ENCODE data around the gene STYXL2.

Gene STYXL2

GRCh38 chr1:167121375-167122120 is 27.7 kb downstream of the STYXL2 start:
- H3K4me1 ChIP-seq (ENCODE audit: low read length) = no peaks in the 10 kb centered on the region
- no peaks in the 10 kb centered on the region for H3K9me3 ChIP-seq (ENCODE audit: insufficient read depth, low read length)
- TF ChIP-seq EZH2phosphoT487 (IDR thresholded peaks at IDR 0.05; ENCODE audit: low read depth) (no peak), CTCF (IDR thresholded peaks at IDR 0.05; ENCODE audit: low read depth, low read length) (no peak)
- no peaks in the 10 kb centered on the region for H3K79me2 ChIP-seq (ENCODE audit: low read length)
- no peak overlapping the region for H3K4me3 ChIP-seq (ENCODE audit: low read length)
- H3K4me2 ChIP-seq (ENCODE audit: low read length) = no peak overlapping the region
- H3K36me3 ChIP-seq (replicated peaks; ENCODE audit: low read depth, low read length) = no peaks in the 10 kb centered on the region
- no peaks in the 10 kb centered on the region for H4K20me1 ChIP-seq (ENCODE audit: insufficient read depth, low read length)
- H3K27ac ChIP-seq (ENCODE audit: low read length) = no peak overlapping the region
- H3K9ac ChIP-seq (ENCODE audit: low read length) = no peak overlapping the region
- 0 out of 2 replicates have a peak, but pooled peaks cover 3% of the 10 kb centered on the region for H3K27me3 ChIP-seq (ENCODE audit: low read depth, low read length)
- H2AFZ ChIP-seq (ENCODE audit: low read depth, low read length) = no peak overlapping the region

- TF ChIP-seq EZH2phosphoT487 (IDR thresholded peaks at IDR 0.05; ENCODE audit: low read depth) = no peak
- TF ChIP-seq CTCF (IDR thresholded peaks at IDR 0.05; ENCODE audit: low read depth, low read length) = no peak
- no peaks in the 10 kb centered on the region for H3K4me1 ChIP-seq (ENCODE audit: low read length)
- no peak overlapping the region for H3K9ac ChIP-seq (ENCODE audit: low read length)
- H3K27me3 ChIP-seq (ENCODE audit: low read depth, low read length) = 0 out of 2 replicates have a peak, but pooled peaks cover 4% of the 10 kb centered on the region
- no peak overlapping the region for H3K4me3 ChIP-seq (ENCODE audit: low read length)
- H3K4me2 ChIP-seq (ENCODE audit: low read length) = no peak overlapping the region
- H3K79me2 ChIP-seq (ENCODE audit: low read length) = no peaks in the 10 kb centered on the region
- H4K20me1 ChIP-seq (ENCODE audit: insufficient read depth, low read length) = no peaks in the 10 kb centered on the region
- H2AFZ ChIP-seq (ENCODE audit: low read depth, low read length) = no peak overlapping the region
- H3K9me3 ChIP-seq (ENCODE audit: insufficient read depth, low read length) = no peaks in the 10 kb centered on the region
- no peak overlapping the region for H3K27ac ChIP-seq (ENCODE audit: low read length)
- no peaks in the 10 kb centered on the region for H3K36me3 ChIP-seq (replicated peaks; ENCODE audit: low read depth, low read length)
These were observed 28.2 kb downstream of the STYXL2 start for GRCh38 chr1:167122121-167122480.

- Histone ChIP-seq H2AFZ (ENCODE audit: low read depth, low read length) (no peak overlapping the region), H3K9me3 (ENCODE audit: insufficient read depth, low read length) (no peaks in the 10 kb centered on the region), H3K79me2 (ENCODE audit: low read length) (no peaks in the 10 kb centered on the region), H3K4me2 (ENCODE audit: low read length) (no peak overlapping the region), H3K4me3 (ENCODE audit: low read length) (no peak overlapping the region), H3K4me1 (ENCODE audit: low read length) (no peaks in the 10 kb centered on the region), H3K36me3 (replicated peaks; ENCODE audit: low read depth, low read length) (no peaks in the 10 kb centered on the region), H3K9ac (ENCODE audit: low read length) (no peak overlapping the region), H3K27ac (ENCODE audit: low read length) (no peak overlapping the region), H4K20me1 (ENCODE audit: insufficient read depth, low read length) (no peaks in the 10 kb centered on the region), H3K27me3 (ENCODE audit: low read depth, low read length) (peaks cover 9% of the 10 kb centered on the region; the same call in 1 of the 2 replicates)
- no peak for TF ChIP-seq EZH2phosphoT487 (IDR thresholded peaks at IDR 0.05; ENCODE audit: low read depth)
- no peak for TF ChIP-seq CTCF (IDR thresholded peaks at IDR 0.05; ENCODE audit: low read depth, low read length)
These were observed 28.7 kb downstream of the STYXL2 start for GRCh38 chr1:167122568-167122967.

- H3K27ac ChIP-seq (ENCODE audit: low read length) = no peak overlapping the region
- H3K79me2 ChIP-seq (ENCODE audit: low read length) = no peaks in the 10 kb centered on the region
- H3K4me1 ChIP-seq (ENCODE audit: low read length) = no peaks in the 10 kb centered on the region
- H3K9ac ChIP-seq (ENCODE audit: low read length) = no peak overlapping the region
- no peaks in the 10 kb centered on the region for H3K36me3 ChIP-seq (replicated peaks; ENCODE audit: low read depth, low read length)
- TF ChIP-seq EZH2phosphoT487 (IDR thresholded peaks at IDR 0.05; ENCODE audit: low read depth) = no peak
- TF ChIP-seq CTCF (IDR thresholded peaks at IDR 0.05; ENCODE audit: low read depth, low read length) = no peak
- no peak overlapping the region for H3K4me3 ChIP-seq (ENCODE audit: low read length)
- no peaks in the 10 kb centered on the region for H3K9me3 ChIP-seq (ENCODE audit: insufficient read depth, low read length)
- no peak overlapping the region for H2AFZ ChIP-seq (ENCODE audit: low read depth, low read length)
- no peaks in the 10 kb centered on the region for H4K20me1 ChIP-seq (ENCODE audit: insufficient read depth, low read length)
- H3K27me3 ChIP-seq (ENCODE audit: low read depth, low read length) = peaks cover 44% of the 10 kb centered on the region
- H3K4me2 ChIP-seq (ENCODE audit: low read length) = no peak overlapping the region
These were observed 32.4 kb downstream of the STYXL2 start for GRCh38 chr1:167126317-167126716.

All from OCI-LY3 (cell line).